ENCODE data around the gene TRIM65. TPM values are rescaled to one million over a fixed set of nuclear protein-coding genes. Genes with fewer than 3 reads are reported as not detected.

TRIM65 gene
- total and polyA plus RNA-seq, 2 of the 13 experiments (the other 11 are each of a cell fraction or from before 2014, with no cell fraction given), result 10.3 to 22.4 TPM

GRCh38 chr17:75876938-75877751, 19.6 kb downstream of the TRIM65 start (continued):
- TF ChIP-seq, protein P1, sequence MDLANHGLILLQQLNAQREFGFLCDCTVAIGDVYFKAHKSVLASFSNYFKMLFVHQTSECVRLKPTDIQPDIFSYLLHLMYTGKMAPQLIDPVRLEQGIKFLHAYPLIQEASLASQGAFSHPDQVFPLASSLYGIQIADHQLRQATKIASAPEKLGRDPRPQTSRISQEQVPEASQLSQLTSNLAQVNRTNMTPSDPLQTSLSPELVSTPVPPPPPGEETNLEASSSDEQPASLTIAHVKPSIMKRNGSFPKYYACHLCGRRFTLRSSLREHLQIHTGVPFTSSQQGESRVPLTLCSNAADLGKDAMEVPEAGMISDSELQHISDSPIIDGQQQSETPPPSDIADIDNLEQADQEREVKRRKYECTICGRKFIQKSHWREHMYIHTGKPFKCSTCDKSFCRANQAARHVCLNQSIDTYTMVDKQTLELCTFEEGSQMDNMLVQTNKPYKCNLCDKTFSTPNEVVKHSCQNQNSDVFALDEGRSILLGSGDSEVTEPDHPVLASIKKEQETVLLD (CRISPR knock-in tag; IDR thresholded peaks at IDR 0.05; ENCODE audit: low read depth), result peak; percentile 51
- TF ChIP-seq FOXK1 (CRISPR knock-in tag; IDR thresholded peaks at IDR 0.05; ENCODE audit: borderline replicate concordance, low read depth), result peak; percentile 13; the same call in 1 of the 2 replicates
- peak; percentile 5; the same call in 1 of the 2 replicates for TF ChIP-seq KLF11 (CRISPR knock-in tag; IDR thresholded peaks at IDR 0.05)
- TF ChIP-seq, protein P2, sequence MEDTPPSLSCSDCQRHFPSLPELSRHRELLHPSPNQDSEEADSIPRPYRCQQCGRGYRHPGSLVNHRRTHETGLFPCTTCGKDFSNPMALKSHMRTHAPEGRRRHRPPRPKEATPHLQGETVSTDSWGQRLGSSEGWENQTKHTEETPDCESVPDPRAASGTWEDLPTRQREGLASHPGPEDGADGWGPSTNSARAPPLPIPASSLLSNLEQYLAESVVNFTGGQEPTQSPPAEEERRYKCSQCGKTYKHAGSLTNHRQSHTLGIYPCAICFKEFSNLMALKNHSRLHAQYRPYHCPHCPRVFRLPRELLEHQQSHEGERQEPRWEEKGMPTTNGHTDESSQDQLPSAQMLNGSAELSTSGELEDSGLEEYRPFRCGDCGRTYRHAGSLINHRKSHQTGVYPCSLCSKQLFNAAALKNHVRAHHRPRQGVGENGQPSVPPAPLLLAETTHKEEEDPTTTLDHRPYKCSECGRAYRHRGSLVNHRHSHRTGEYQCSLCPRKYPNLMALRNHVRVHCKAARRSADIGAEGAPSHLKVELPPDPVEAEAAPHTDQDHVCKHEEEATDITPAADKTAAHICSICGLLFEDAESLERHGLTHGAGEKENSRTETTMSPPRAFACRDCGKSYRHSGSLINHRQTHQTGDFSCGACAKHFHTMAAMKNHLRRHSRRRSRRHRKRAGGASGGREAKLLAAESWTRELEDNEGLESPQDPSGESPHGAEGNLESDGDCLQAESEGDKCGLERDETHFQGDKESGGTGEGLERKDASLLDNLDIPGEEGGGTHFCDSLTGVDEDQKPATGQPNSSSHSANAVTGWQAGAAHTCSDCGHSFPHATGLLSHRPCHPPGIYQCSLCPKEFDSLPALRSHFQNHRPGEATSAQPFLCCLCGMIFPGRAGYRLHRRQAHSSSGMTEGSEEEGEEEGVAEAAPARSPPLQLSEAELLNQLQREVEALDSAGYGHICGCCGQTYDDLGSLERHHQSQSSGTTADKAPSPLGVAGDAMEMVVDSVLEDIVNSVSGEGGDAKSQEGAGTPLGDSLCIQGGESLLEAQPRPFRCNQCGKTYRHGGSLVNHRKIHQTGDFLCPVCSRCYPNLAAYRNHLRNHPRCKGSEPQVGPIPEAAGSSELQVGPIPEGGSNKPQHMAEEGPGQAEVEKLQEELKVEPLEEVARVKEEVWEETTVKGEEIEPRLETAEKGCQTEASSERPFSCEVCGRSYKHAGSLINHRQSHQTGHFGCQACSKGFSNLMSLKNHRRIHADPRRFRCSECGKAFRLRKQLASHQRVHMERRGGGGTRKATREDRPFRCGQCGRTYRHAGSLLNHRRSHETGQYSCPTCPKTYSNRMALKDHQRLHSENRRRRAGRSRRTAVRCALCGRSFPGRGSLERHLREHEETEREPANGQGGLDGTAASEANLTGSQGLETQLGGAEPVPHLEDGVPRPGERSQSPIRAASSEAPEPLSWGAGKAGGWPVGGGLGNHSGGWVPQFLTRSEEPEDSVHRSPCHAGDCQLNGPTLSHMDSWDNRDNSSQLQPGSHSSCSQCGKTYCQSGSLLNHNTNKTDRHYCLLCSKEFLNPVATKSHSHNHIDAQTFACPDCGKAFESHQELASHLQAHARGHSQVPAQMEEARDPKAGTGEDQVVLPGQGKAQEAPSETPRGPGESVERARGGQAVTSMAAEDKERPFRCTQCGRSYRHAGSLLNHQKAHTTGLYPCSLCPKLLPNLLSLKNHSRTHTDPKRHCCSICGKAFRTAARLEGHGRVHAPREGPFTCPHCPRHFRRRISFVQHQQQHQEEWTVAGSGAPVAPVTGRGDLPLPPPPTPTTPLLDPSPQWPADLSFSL (CRISPR knock-in tag; IDR thresholded peaks at IDR 0.05), result no peak
- no peak for TF ChIP-seq SOX6 (IDR thresholded peaks at IDR 0.05)
- peak; percentile 81 for TF ChIP-seq SOX6 (CRISPR knock-in tag; IDR thresholded peaks at IDR 0.05)
- 0 out of 2 replicates have a peak, but pooled peaks have one; percentile 19 for TF ChIP-seq ZNF615 (CRISPR knock-in tag; IDR thresholded peaks at IDR 0.05; ENCODE audit: borderline replicate concordance)
- 0 out of 2 replicates have a peak, but pooled peaks have one; percentile 77 for TF ChIP-seq SNAI1 (CRISPR knock-in tag; IDR thresholded peaks at IDR 0.05; ENCODE audit: borderline replicate concordance)
- TF ChIP-seq MED1 (CRISPR knock-in tag; IDR thresholded peaks at IDR 0.05), result peak; percentile 10; the same call in 1 of the 2 replicates
- TF ChIP-seq SALL1 (CRISPR knock-in tag; IDR thresholded peaks at IDR 0.05), result no peak; the same call in 1 of the 2 replicates
- peak; percentile 52; the same call in 1 of the 2 replicates for TF ChIP-seq ZNF780A (CRISPR knock-in tag; IDR thresholded peaks at IDR 0.05)
- peak; percentile 45; the same call in 1 of the 2 replicates for TF ChIP-seq RFXAP (CRISPR knock-in tag; IDR thresholded peaks at IDR 0.05; ENCODE audit: borderline replicate concordance)
- peak; percentile 79; the same call in 1 of the 2 replicates for TF ChIP-seq SSRP1 (CRISPR knock-in tag; IDR thresholded peaks at IDR 0.05)
- TF ChIP-seq HBP1 (CRISPR knock-in tag; IDR thresholded peaks at IDR 0.05; ENCODE audit: low read depth), result no peak; the same call in none of the 2 replicates
- peak; percentile 97 for TF ChIP-seq PTBP1 (IDR thresholded peaks at IDR 0.05; ENCODE audit: low read depth, low read length, poor library complexity, severe bottlenecking)
- TF ChIP-seq, protein P3, sequence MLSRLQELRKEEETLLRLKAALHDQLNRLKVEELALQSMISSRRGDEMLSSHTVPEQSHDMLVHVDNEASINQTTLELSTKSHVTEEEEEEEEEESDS (CRISPR knock-in tag; IDR thresholded peaks at IDR 0.05; ENCODE audit: borderline replicate concordance), result 0 out of 2 replicates have a peak, but pooled peaks have one; percentile 72
- no peak for TF ChIP-seq XBP1 (CRISPR knock-in tag; IDR thresholded peaks at IDR 0.05)
- TF ChIP-seq MEF2D (CRISPR knock-in tag; IDR thresholded peaks at IDR 0.05), result 0 out of 2 replicates have a peak, but pooled peaks have one; percentile 31
- peak; percentile 69; the same call in 1 of the 2 replicates for TF ChIP-seq ZNF660 (CRISPR knock-in tag; IDR thresholded peaks at IDR 0.05; ENCODE audit: borderline replicate concordance, low read depth)
- TF ChIP-seq CBX5 (CRISPR knock-in tag; IDR thresholded peaks at IDR 0.05; ENCODE audit: borderline replicate concordance), result no peak

Data from HepG2 (cell line).